H9 (cell line): ENCODE data around the gene F11R. TPM values are rescaled to one million over a fixed set of nuclear protein-coding genes. Genes with fewer than 3 reads are reported as not detected.
A peak's percentile ranks its signal among the peaks of the same experiment; 100 is the strongest.
"Not testable (repeated sequence)": the region's sequence is repeated elsewhere in the genome, so short reads cannot be mapped to it uniquely, and the experiment has no call there.

Source experiments
- DNase-seq: peaks from one replicate; pipeline ENCODE4 v3.0.0-alpha.2; 2017
- H2AFZ ChIP-seq: one replicate; pipeline ENCODE4 v1.6.1; 2013; ENCODE audit warnings: mild to moderate bottlenecking, low read length, control low read depth, moderate library complexity
- H2AK5ac ChIP-seq: 2 replicates; pipeline ENCODE4 v1.6.1; 2013; ENCODE audit warnings: low read length, control low read depth, mixed read lengths; ENCODE audit not compliant: insufficient read length
- H2BK120ac ChIP-seq: one replicate; pipeline ENCODE4 v1.6.1; 2013; ENCODE audit warnings: low read depth, mild to moderate bottlenecking, low read length, control low read depth, inconsistent platforms; ENCODE audit not compliant: poor library complexity, severe bottlenecking
- H2BK12ac ChIP-seq: 2 replicates; pipeline ENCODE4 v1.6.1; 2013; ENCODE audit warnings: low read length, control low read depth, mixed read lengths, low read depth; ENCODE audit not compliant: insufficient read length
- H2BK15ac ChIP-seq: 2 replicates; pipeline ENCODE4 v1.6.1; 2013; ENCODE audit warnings: low read depth, low read length, control low read depth
- H2BK20ac ChIP-seq: one replicate; pipeline ENCODE4 v1.6.1; 2013; ENCODE audit warnings: low read depth, mild to moderate bottlenecking, low read length, control low read depth, inconsistent platforms; ENCODE audit not compliant: poor library complexity, severe bottlenecking
- H2BK5ac ChIP-seq: 2 replicates; pipeline ENCODE4 v1.6.1; 2013; ENCODE audit warnings: low read length, control low read depth, mixed read lengths; ENCODE audit not compliant: insufficient read length
- H3K14ac ChIP-seq: 2 replicates; pipeline ENCODE4 v1.6.1; 2013; ENCODE audit warnings: low read length, control low read depth; ENCODE audit not compliant: insufficient read depth
- H3K18ac ChIP-seq: 2 replicates; pipeline ENCODE4 v1.6.1; 2013; ENCODE audit warnings: low read depth, mild to moderate bottlenecking, mixed read lengths, low read length, control low read depth; ENCODE audit not compliant: insufficient read length
- H3K23ac ChIP-seq: 2 replicates; pipeline ENCODE4 v1.6.1; 2013; ENCODE audit warnings: low read length, control low read depth, mixed read lengths, low read depth; ENCODE audit not compliant: insufficient read length
- H3K23me2 ChIP-seq: 2 replicates; pipeline ENCODE4 v1.6.1; 2013; ENCODE audit warnings: low read depth, mild to moderate bottlenecking, mixed read lengths, low read length, control low read depth; ENCODE audit not compliant: insufficient read length, poor library complexity, severe bottlenecking
- H3K27ac ChIP-seq: 2 replicates; pipeline ENCODE4 v1.5.1; 2013; ENCODE audit warnings: low read length, control low read depth, mixed read lengths, low read depth; ENCODE audit not compliant: insufficient read length
- H3K27me3 ChIP-seq: 2 replicates; pipeline ENCODE4 v1.6.1; 2013; ENCODE audit warnings: low read length, control low read depth, inconsistent platforms; ENCODE audit not compliant: insufficient read depth
- H3K4ac ChIP-seq: 2 replicates; pipeline ENCODE4 v1.6.1; 2013; ENCODE audit warnings: low read depth, mild to moderate bottlenecking, control low read depth, inconsistent platforms, low read length, moderate library complexity
- H3K4me1 ChIP-seq: 2 replicates; pipeline ENCODE4 v1.6.1; 2013; ENCODE audit warnings: low read length, control low read depth, inconsistent platforms; ENCODE audit not compliant: insufficient read depth
- H3K4me2 ChIP-seq: 2 replicates; pipeline ENCODE4 v1.6.1; 2013; ENCODE audit warnings: low read length, control low read depth, mixed read lengths; ENCODE audit not compliant: insufficient read length, insufficient read depth
- H3K56ac ChIP-seq: 2 replicates; pipeline ENCODE4 v1.6.1; 2013; ENCODE audit warnings: low read depth, mild to moderate bottlenecking, mixed read lengths, low read length, control low read depth; ENCODE audit not compliant: insufficient read length
- H3K79me1 ChIP-seq: 2 replicates; pipeline ENCODE4 v1.6.1; 2013; ENCODE audit warnings: low read depth, mild to moderate bottlenecking, moderate library complexity, low read length, control low read depth, inconsistent platforms; ENCODE audit not compliant: insufficient read depth, poor library complexity, severe bottlenecking
- H3K79me2 ChIP-seq: 2 replicates; pipeline ENCODE4 v1.6.1; 2013; ENCODE audit warnings: low read length, control low read depth, inconsistent platforms; ENCODE audit not compliant: insufficient read depth
- H3K9ac ChIP-seq: 2 replicates; pipeline ENCODE4 v1.6.1; 2013; ENCODE audit warnings: low read length, control low read depth, mixed read lengths; ENCODE audit not compliant: insufficient read length; ENCODE audit errors: extremely low read depth
- H3K9me3 ChIP-seq: one replicate; pipeline ENCODE4 v1.6.1; 2013; ENCODE audit warnings: low read depth, low read length, inconsistent platforms; ENCODE audit not compliant: control insufficient read depth
- H3T11ph ChIP-seq: one replicate; pipeline ENCODE4 v1.6.1; 2013; ENCODE audit warnings: mild to moderate bottlenecking, low read length, control low read depth, inconsistent platforms
- H4K20me1 ChIP-seq: one replicate; pipeline ENCODE4 v1.6.1; 2013; ENCODE audit not compliant: control insufficient read depth, insufficient read length, insufficient read depth
- H4K5ac ChIP-seq: 2 replicates; pipeline ENCODE4 v1.6.1; 2013; ENCODE audit warnings: low read depth, mild to moderate bottlenecking, mixed read lengths, low read length, control low read depth; ENCODE audit not compliant: insufficient read length
- H4K8ac ChIP-seq: replicated peaks from 2 replicates; pipeline ENCODE4 v1.6.1; 2013; ENCODE audit warnings: low read length, control low read depth, mixed read lengths, low read depth; ENCODE audit not compliant: insufficient read length
- H4K91ac ChIP-seq: 2 replicates; pipeline ENCODE4 v1.6.1; 2013; ENCODE audit warnings: low read depth, mild to moderate bottlenecking, moderate library complexity, mixed read lengths, low read length, control low read depth; ENCODE audit not compliant: insufficient read length
- H3K27ac Mint-ChIP-seq, 3 experiments: 2 replicates in 2 of 3; 3 replicates in 1 of 3; pipeline ENCODE4 v1.8.0; 2020 to 2021; ENCODE audit warnings: mixed read lengths in 3 of 3, mild to moderate bottlenecking in 1 of 3, moderate library complexity in 1 of 3
- H3K27me3 Mint-ChIP-seq: 2 replicates; pipeline ENCODE4 v1.8.0; 2021; ENCODE audit warnings: low read depth, mild to moderate bottlenecking, moderate library complexity, mixed read lengths
- H3K36me3 Mint-ChIP-seq, 3 experiments: 2 replicates in 2 of 3; 3 replicates in 1 of 3; pipeline ENCODE4 v1.8.0; 2020 to 2021; ENCODE audit warnings: low read depth in 3 of 3, mixed read lengths in 3 of 3; ENCODE audit not compliant: insufficient read depth in 1 of 3
- H3K4me1 Mint-ChIP-seq, 2 experiments: 2 replicates each; pipeline ENCODE4 v1.8.0; 2020; ENCODE audit warnings: mixed read lengths in 2 of 2
- H3K4me3 Mint-ChIP-seq, 2 experiments: 2 replicates in 1 of 2; 3 replicates in 1 of 2; pipeline ENCODE4 v1.8.0; 2020 to 2021; ENCODE audit warnings: mild to moderate bottlenecking in 2 of 2, mixed read lengths in 2 of 2, moderate library complexity in 1 of 2
- H3K9me3 Mint-ChIP-seq, 2 experiments: 2 replicates in 1 of 2; 3 replicates in 1 of 2; pipeline ENCODE4 v1.8.0; 2020; ENCODE audit warnings: mild to moderate bottlenecking in 2 of 2, mixed read lengths in 2 of 2, moderate library complexity in 1 of 2
- WGBS: extraction: QIAGEN DNeasy Blood & Tissue Kit; methylation state at CpG from one replicate; pipeline ENCODE4 v1.1.7; 2013; ENCODE audit warnings: missing lambda C conversion rate, low lambda C conversion rate, mixed read lengths; ENCODE audit not compliant: insufficient read length; ENCODE audit errors: extremely low coverage; 5-methylcytosine and 5-hydroxymethylcytosine counted together
- total RNA-seq: library from RNA; stranded (reverse); gene quantifications from 2 replicates; pipeline ENCODE4 v1.2.1, GENCODE V29; 2021
- TF ChIP-seq, protein P1 (sequence below): fragments of 200-600 bp; sonication (generic); conservative IDR thresholded peaks from 3 replicates; pipeline ENCODE4 v1.8.0; 2021; ENCODE audit warnings: antibody characterized with exemption, mild to moderate bottlenecking

The F11R gene
- total RNA-seq, 1 experiment from 2014 or later: 174 TPM

GRCh38 chr1:161019751-161020495, 1.0 kb downstream of the F11R start:
- Histone ChIP-seq H4K5ac (no peak overlapping the region), H3K79me1 (no peaks in the 10 kb centered on the region), H3K4me1 (peaks cover 13% of the 10 kb centered on the region), H2BK5ac (no peak overlapping the region), H3K27ac (no peak overlapping the region), H3K23me2 (peaks cover 8% of the 10 kb centered on the region), H3K4me2 (peak overlapping the region; percentile 89), H4K91ac (no peak overlapping the region), H3K56ac (no peak overlapping the region), H3K4ac (no peak overlapping the region), H2AK5ac (no peak overlapping the region), H2BK12ac (no peak overlapping the region), H4K20me1 (no peaks in the 10 kb centered on the region), H3K27me3 (no peaks in the 10 kb centered on the region), H4K8ac (no peak overlapping the region), H3K14ac (no peak overlapping the region), H3K23ac (no peak overlapping the region), H3K79me2 (peaks cover 36% of the 10 kb centered on the region), H3K9ac (peak overlapping the region; percentile 94), H2BK120ac (no peak overlapping the region), H3K9me3 (no peaks in the 10 kb centered on the region), H2AFZ (no peak overlapping the region), H2BK15ac (no peak overlapping the region), H3T11ph (no peak overlapping the region), H3K18ac (no peak overlapping the region), H2BK20ac (no peak overlapping the region)
- Mint-ChIP-seq H3K9me3 (no peaks in the 10 kb centered on the region; a peak in 1 of 5 replicates), H3K4me1 (peaks cover 46 to 52% of the 10 kb centered on the region in 2 experiments), H3K4me3 (peak overlapping the region; percentile 87 to 96), H3K27ac (peak overlapping the region; percentile 99 to 100 (median 100)), H3K36me3 (peaks cover 5 to 16% (median 11%) of the 10 kb centered on the region in 3 experiments; a peak in 4 of 7 replicates), H3K27me3 (no peaks in the 10 kb centered on the region)
- TF ChIP-seq, protein P1, sequence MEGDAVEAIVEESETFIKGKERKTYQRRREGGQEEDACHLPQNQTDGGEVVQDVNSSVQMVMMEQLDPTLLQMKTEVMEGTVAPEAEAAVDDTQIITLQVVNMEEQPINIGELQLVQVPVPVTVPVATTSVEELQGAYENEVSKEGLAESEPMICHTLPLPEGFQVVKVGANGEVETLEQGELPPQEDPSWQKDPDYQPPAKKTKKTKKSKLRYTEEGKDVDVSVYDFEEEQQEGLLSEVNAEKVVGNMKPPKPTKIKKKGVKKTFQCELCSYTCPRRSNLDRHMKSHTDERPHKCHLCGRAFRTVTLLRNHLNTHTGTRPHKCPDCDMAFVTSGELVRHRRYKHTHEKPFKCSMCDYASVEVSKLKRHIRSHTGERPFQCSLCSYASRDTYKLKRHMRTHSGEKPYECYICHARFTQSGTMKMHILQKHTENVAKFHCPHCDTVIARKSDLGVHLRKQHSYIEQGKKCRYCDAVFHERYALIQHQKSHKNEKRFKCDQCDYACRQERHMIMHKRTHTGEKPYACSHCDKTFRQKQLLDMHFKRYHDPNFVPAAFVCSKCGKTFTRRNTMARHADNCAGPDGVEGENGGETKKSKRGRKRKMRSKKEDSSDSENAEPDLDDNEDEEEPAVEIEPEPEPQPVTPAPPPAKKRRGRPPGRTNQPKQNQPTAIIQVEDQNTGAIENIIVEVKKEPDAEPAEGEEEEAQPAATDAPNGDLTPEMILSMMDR: no peak
- DNase-seq: no peak
- no CpG with 5 or more reads among the region's 10 CpGs for WGBS

DNA sequence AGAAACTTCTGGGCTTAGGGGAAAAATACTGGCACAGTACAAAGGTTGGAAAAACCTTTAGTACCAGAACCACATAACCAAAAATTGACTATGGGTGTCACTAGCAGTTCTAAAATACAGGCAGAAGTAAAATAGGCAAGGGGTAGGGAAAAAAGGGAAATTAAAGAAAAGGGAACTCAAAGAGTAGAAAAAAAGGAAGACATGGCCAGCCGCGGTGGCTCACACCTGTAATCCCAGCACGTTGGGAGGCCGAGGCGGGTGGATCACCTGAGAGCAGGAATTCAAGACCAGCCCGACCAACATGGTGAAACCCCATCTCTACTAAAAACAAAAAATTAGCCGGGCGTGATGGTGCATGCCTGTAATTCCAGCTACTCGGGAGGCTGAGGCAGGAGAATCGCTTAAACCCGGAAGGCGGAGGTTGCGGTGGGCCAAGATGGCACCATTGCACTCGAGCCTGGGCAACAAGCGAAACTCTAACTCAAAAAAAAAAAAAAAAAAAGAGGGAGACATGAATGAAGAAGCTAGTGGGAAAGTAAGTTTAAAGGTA, 1.8 kb downstream of the F11R start:
- H4K8ac ChIP-seq, H2AK5ac ChIP-seq, H4K91ac ChIP-seq, H4K5ac ChIP-seq, H2BK120ac ChIP-seq, H2BK15ac ChIP-seq, H2AFZ ChIP-seq, H3K56ac ChIP-seq, H3K23ac ChIP-seq, H3K23me2 ChIP-seq, H3K27ac ChIP-seq, H3K9ac ChIP-seq, H4K20me1 ChIP-seq, H2BK12ac ChIP-seq, DNase-seq, H2BK5ac ChIP-seq, H3K9me3 Mint-ChIP-seq, H3K27me3 Mint-ChIP-seq, H2BK20ac ChIP-seq, H3K27me3 ChIP-seq, H3K4ac ChIP-seq, H3K79me1 ChIP-seq, H3T11ph ChIP-seq, H3K9me3 ChIP-seq, H3K14ac ChIP-seq, H3K18ac ChIP-seq: not testable (repeated sequence)
- Mint-ChIP-seq H3K36me3 (peaks cover 5 to 16% (median 14%) of the 10 kb centered on the region in 3 experiments; a peak in 4 of 7 replicates), H3K4me3 (peak overlapping the region; percentile 87 to 96), H3K27ac (peak overlapping the region in 2 of 3 experiments; percentile 89 to 97; a peak in 4 of 7 replicates), H3K4me1 (peaks cover 47 to 55% of the 10 kb centered on the region in 2 experiments)
- Histone ChIP-seq H3K79me2 (peaks cover 38% of the 10 kb centered on the region), H3K4me2 (peak overlapping the region; percentile 89), H3K4me1 (peaks cover 17% of the 10 kb centered on the region)
- no CpG with 5 or more reads among the region's 15 CpGs for WGBS
